GM18858 (cell line): Measurements from ENCODE around the gene SLC25A1.

ENCODE experiments used
- ATAC-seq: cut with Tn5 transposase; IDR thresholded peaks from one replicate; pipeline ENCODE4 v1.9.1; 2021; ENCODE audit not compliant: unreplicated experiment

SLC25A1 gene

DNA sequence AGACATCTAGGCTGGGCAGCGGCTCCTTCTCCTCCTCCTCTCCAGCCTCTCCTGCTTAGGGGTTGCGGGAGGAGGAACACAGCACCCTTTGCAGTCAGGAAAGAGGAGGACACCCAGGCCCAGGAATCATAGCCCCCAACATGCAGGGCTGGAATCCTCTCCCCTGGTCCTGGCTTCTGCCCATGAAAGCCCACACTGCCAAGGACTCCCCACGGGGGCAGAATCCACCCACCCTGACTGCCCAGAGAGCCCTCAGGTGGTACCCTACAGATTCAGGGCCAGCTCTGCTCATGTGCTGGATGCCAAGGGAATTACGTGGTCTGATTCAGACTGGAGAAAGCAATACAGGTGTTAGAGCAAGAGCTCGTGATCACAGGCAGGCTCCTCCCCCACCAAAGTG lies 38.6 kb downstream of the SLC25A1 start:
- no peak for ATAC-seq

DNA sequence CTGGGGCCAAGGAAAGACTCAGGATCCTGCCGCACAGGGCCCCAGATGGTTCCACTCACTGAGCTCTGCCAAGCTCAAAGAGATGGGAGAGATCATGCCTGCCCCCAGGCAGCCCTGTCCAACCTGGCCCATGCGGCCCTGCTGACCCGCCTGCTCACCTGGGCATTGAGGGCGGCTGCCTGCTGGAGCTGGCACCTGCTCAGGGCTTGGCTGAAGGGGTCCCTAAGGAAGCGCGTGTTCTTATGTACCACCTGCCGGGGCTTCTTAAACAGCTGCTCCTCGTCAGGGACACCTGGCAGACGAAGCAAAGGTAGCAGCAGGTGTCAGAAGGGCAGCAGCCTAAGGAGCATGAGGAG lies 39.6 kb downstream of the SLC25A1 start:
- no peak for ATAC-seq

DNA sequence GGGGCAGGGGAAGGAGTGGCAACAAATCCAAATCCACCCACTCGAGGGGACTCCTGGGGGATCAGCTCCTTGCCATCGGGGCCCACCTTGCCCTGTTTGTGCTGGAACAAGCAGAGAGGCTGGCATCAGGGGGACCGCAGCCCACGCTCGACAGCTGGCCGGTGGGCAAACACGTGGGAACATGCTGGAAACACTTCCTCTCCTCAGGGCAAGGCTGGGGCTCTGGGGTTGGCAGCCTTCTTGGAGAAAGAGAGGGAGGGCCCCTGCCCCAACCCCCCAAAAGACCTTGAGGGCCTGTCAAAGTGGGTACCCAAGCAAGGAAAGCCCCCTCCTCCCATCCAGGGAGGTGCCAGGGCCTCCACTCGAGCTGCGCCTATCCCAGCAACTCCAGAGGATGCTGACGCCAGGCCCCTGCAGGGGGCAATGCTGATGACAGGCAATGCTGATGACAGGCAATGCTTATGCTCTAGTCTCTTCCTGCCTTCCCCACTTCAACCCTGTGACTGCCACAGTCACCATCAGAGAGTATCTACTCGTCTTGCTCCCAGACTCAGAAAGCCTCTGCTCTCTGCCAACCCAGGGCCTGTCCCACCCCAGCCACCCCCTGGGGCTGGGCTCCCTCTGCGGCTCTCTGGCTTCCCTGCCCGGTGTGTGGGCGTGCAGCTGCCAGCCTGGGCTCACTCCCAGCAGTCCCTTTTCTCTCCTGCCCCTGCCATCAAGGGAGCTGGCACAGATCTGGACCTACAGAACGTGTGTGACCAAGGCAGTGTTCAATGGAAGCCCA lies 40.1 kb downstream of the SLC25A1 start:
- no peak for ATAC-seq

DNA sequence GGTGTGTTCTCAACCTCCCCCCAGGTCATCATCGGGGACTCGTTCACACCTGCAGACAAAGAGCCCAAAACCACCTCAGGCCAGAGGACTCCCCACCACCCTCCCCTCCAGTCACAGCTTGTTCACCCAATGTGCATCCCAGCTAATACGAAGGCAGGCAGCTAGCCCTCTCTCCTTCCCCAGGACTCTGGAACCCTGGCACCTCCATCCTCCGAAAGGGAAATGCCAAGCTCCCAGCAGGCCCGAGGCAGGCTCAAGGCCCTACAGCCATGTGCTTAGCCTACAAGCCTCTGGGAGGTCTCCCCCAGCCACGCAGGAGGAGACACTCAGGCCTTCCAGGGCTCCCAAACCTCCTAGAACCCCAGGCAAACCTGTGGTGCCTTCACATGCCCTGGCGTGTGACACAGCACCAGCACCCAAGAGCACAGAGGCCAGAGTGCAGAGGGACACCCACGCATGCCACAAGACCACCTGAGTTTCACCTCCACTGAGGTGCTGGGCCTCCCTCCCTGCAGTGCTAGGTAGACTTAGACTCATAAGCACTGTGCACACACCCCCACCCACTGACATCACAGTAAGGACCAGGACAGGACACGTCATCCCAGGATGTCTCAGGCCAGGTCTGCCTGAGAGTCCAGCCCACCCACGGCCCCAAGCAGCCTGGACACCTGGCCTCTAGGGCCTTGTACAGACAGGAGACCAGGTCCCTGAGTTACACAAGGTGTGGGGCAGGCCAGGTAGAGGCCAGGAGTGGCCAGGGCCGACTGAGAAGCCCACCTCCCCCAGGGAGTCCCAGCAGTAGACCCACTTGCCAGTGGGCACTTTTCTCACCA lies 40.9 kb downstream of the SLC25A1 start:
- ATAC-seq: no peak

DNA sequence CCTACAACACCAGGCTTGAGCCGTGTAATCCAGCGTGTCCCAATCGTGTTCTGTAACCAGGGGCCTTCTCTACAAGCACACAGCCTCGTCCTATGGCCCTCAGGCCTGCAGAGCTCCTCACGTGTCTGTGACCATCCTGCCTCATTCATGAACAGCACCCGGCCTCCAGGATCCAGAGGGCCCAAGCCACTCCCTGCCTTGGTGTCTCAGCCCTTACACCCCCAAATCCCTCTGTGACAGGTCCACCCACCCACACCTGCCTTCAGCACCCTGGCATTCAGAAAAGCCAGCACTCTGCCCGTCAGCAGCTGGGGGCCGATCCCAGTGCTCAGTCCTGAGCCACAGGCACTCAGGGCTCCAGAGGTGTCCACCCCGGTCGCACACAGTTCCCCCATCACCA lies 41.6 kb downstream of the SLC25A1 start:
- ATAC-seq: no peak

DNA sequence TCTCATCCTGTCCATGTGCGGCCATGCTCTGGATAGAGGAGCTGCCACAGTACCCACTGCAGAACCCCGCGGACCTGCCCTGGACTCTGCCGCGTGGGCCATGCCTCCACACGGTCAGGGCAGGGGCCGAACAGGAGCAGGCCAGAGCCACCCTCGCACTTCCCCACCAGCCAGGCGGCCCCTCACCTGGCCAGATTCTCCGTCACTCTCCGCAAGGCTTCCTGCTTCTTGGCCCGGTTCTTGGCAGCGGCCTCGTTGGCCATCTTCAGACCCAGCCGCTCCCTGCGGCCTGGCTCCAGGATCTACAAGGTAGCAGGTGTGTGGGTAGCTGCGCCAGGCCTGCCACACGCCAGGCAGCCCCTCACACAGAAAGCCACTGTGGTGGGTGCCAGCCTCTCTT lies 43.7 kb downstream of the SLC25A1 start:
- ATAC-seq: no peak

DNA sequence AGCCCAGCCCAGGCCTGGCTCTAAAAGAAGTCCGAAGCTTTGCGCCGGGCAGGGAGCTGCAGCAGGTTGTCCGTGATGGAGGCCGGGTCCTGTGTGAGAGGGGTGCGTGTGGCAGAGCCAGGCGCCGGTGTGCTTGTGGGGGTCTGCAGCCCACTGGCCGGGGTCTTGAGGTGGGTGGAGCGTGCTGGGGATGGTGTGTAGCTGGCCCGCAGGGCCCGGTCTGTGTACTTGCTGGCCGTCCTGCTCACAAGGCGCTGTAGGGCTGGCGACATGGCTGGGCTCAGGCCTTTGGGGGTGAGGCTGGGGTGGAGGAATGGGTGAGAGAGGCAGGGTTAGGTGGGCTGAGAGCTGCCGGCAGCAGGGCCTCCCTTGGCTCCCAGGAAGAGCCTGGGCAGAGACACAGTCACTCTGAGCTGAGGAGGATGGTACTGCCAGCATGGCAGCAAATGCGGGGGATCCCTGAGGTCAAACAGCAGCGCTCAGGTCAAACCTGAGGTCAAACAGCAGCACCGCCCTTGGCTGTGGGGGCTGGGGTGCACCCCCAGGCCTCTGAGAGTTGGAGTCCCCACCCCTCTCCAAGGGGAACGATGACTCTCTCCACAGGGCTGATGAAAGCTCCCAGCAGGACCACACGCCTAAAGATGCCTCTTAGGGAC lies 44.2 kb downstream of the SLC25A1 start:
- no peak for ATAC-seq

DNA sequence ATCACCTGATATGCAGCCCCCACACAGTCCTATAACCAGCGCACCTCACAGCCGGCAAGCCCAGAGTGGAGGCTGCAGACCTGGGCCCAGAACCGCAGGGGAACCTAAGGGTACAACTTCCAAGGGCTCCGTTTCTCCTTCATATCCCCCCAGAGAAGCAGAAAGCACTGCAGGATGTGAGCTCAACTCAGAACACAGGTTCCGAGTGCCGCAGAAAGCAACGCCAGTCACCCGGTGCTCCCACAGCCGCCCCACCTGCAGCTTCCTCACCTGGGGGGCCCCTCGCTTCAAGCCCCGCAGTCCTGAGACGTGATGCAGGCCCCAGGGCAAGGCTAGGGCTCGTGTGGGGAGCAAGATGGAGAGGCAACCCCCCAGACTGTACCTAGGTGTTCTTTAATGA lies 45.0 kb downstream of the SLC25A1 start:
- ATAC-seq: no peak

DNA sequence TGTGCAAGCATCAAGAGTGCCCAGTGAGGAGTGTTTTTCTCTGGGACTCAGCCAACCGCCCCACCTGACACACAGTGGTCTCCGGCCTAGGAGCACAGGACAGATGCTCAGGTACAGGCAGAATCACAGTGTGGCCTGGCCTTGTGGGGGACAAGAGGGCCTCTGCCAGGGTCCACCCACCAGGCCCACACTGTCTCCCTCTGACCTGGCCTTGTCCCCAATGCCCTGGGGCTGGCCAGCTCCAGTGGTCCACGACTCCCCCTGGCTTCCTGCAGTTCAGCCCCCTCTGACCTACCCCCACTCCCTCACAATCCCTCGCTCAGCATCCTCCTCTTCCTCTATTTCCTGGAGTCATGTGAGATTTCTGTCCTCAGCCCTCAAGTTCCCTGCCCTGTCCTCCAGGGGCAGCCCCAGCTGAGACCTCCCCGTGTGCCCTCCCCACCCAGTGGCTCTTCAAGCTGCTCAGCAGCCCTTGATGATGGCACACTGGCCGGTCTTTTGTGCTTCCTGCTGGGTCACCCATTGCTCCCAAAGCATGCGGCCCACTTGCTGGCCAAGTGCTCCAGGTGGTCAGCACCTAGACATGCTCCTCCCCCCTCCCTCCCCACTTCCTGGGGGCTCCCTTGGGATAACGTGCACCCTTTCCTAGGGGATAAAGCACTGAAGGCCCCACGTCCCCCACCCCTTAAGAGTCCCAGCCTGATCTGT lies 45.7 kb downstream of the SLC25A1 start:
- ATAC-seq: no peak

DNA sequence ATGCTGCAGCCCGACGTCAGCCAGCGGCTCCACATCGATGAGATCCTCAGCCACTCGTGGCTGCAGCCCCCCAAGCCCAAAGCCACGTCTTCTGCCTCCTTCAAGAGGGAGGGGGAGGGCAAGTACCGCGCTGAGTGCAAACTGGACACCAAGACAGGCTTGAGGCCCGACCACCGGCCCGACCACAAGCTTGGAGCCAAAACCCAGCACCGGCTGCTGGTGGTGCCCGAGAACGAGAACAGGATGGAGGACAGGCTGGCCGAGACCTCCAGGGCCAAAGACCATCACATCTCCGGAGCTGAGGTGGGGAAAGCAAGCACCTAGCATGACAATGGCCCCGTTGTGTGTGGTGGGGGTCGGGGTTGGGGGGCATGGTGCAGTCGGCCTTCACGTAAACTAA lies 46.4 kb downstream of the SLC25A1 start:
- ATAC-seq: no peak

DNA sequence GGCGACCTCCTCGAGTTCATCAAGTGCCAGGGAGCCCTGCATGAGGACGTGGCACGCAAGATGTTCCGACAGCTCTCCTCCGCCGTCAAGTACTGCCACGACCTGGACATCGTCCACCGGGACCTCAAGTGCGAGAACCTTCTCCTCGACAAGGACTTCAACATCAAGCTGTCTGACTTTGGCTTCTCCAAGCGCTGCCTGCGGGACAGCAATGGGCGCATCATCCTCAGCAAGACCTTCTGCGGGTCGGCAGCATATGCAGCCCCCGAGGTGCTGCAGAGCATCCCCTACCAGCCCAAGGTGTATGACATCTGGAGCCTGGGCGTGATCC lies 46.9 kb downstream of the SLC25A1 start:
- ATAC-seq: no peak

DNA sequence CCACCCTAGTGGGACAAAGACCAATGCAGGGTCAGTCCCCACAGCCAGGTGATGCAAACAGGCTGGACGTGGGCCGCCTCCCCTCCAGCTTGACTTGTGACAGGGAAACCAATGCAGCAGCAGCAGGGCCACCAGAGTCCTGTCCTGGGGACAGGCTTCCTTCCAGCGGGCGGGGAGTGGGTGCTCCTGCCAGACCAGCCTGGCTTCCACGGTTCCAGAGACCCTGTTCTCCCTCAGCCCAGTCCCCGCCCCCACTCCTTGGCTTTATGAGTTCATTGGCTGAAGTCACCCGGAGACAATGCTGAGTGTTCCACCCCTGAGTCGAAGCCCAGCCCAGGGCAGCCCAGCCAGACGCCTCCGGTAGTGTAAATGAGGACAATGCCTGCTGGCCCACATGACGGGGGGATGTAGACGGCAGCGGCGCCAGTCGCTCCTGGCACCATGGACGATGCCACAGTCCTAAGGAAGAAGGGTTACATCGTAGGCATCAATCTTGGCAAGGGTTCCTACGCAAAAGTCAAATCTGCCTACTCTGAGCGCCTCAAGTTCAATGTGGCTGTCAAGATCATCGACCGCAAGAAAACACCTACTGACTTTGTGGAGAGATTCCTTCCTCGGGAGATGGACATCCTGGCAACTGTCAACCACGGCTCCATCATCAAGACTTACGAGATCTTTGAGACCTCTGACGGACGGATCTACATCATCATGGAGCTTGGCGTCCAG lies 47.4 kb downstream of the SLC25A1 start, which contains the start of gene TSSK2:
Gene TSSK2 (plus strand): TSS at position 350 of the 726 bp plus-strand sequence. CDS start 92 bp downstream, at position 442.
- ATAC-seq: no peak

DNA sequence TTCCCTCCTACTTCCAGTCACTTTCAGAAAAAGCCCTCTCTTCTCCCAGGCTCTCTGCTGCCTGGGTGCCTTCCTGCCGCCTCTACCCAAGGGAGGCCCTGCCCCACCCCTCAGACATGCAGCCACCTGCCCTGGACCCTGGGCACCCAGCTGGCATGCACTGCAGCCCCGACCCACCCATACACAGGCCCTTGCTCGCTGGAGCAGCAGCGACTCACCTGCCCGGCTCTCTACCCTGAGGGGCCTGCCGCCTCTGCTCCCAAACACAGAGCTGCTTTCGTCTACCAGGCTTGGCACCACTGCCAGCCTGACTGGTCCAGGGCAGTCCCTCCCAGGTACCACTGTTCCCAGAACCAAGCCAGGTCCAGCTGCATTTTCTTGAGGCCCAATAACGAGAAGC lies 48.7 kb downstream of the SLC25A1 start:
- ATAC-seq: no peak

DNA sequence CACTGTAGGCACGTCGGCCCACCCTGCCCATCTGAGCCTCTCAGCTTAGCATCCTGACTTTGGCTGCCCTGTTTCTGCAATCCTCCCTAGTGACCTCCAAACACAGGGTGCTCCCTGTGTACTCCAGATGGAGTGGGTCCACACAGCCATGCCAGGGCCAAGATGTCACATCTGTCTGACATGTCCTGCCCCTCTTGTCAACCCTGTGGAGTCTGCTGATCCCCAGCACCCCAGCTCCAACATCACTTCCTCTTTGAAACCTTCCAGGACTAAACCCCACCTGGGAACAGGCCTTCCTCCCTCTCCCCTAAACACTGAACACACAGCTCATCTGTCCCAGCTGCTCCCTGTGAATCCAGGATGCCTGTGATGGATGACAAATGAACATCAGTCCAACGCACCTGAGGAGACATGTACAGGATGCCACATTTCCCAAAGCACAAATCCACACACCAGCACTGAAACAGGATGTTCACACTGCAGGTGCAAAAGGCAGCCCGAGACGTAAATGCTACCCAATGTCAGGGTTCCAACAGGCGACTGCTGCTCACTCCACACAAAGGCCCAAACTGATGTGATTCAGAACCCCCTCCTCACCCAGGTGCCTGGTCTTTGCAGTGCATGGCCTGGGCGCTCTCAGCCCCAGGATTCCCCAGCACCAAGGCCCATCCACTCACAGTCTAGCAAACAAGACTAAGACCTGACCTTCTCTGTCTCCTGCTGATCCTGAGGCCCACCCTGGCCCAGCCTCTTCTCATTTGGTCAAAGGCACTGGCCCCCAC lies 49.4 kb downstream of the SLC25A1 start:
- ATAC-seq: no peak

DNA sequence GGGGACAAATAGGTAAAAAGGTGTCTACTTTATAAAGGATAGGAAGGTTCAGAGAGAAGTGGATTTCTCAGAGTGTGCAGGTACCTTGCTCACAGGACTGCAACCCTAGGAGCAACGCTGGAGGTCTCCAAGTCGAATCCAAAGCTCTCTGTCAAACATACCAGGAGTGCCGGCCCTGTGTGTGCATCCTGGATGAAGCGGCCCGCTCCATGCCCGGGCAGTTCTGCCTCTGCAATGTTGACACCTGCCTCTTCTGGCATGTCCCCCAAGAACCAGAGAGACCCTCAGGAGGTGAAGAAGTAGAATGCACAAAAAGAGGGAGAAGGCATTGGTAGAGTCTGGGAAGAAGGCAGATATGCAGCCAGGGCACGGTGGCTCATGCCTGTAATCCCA lies 50.5 kb downstream of the SLC25A1 start:
- no peak for ATAC-seq

DNA sequence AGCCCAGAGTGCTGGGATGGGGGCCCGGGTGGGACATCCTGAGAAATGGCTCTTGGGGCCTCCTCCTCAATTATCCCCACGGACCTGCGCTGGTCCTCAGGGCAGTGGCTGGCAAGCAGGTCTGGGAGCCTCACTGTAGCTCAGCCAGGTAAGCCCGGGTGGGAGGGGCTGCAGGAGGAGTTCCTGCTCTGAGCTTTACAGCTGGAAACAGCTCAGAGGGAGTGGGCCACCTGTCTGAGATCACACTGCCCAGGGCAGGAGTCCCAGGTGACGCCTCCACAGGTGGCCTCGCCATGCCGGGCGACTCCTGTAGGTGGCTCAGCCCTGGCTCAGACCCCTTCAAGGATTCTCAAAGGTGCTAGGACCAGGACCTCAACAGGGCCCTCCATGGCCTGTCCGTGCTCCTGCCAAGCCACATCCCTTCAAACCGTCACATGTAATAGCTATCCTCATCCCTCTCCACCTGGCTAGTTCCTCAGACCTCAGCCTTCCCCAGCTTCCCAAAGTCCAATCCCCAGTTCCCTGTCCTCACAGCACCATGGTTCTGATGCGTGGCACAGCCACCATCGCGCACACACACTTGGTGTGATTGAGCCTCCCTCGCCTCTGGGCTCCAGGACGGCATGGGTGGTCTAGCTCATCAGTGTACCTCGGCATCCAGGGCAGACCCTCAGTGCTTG lies 51.1 kb downstream of the SLC25A1 start:
- no peak for ATAC-seq

DNA sequence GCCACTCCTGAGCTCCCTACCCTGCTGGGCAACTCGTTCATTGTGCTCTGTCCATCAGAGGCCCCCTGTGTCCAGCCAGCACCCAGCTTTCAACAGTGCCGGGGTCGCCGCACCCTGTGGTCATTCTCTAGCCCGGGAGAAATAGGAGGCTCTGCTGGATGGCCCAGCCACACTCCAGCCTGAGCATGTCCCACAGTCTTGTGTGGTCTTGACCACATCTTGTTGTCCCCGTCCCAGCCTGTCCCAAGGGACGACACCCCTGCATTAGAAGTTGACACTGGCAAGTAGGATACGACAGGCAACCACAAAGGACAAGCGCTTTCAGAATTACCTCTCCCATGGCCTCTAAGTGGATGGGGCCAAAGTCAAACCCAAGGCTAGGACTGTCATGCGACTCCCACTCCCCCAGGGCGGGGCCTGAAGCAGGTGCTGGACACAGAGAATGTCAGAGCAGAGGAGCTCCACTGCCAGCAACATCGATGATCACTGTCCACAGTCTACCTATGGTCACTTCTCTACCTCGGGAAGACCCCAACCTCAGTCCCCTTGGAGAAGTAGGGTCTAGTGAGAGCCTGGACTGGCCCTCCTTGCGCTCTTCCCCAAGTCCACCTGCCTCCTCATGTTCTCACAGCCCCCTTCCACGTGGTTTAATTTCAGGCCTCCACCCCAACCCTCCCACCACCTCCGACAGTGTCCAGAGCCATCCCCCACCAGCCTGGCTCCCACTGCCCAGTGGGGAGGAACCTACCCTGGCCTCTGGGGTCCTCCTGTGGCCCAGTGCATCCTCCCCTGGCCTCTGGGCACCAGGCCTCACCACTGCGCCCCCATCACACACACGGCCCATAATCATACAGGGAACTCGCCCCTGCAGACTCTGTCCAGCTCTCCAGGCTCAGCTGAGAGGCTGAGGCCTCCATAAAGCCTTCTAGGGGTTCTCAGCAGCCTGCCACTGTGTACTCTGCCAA lies 51.9 kb downstream of the SLC25A1 start:
- ATAC-seq: no peak
